ENCODE data around the gene GRPEL1. TPM values are rescaled to one million over a fixed set of nuclear protein-coding genes. Genes with fewer than 3 reads are reported as not detected.

Gene GRPEL1
- polyA plus RNA-seq, 1 of the 3 experiments (the other 2 are of a cell fraction), result 29.8 TPM

DNA sequence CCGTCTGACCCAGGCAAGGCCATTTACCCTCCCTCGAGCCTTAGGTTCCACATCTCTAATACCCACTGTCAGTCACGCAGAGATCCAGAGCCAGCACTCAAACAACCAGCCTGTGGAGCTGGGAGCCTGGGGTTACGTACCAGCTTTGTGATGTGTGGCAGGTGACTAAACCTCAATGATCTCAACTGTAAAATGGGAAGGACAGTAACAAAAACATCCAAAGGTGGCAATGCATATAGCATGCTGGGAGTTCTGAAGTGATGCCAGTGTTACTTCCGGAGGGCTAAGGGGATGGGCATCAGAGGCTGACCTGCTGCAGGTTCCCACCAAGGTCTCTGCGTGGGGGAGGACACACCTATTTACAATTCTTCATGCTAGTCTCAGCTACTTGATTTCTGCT is 6.0 kb downstream of the GRPEL1 start:
- Histone ChIP-seq H3K4me2 (no peak overlapping the region), H3K36me3 (replicated peaks in 1 of 2; ENCODE audit: control insufficient read depth in 1 of 2, insufficient read depth in 2 of 2, low read length in 1 of 2) (peaks cover 51 to 72% of the 10 kb centered on the region in 2 experiments), H3K9me2 (no peaks in the 10 kb centered on the region), H3K4me1 (ENCODE audit: control insufficient read depth in 1 of 2, insufficient read depth in 2 of 2, low read depth in 1 of 2, low read length in 1 of 2) (peaks cover 0 to 5% of the 10 kb centered on the region in 2 experiments; a peak in 2 of 4 replicates), H3K9ac (no peak overlapping the region), H3K9me3 (no peaks in the 10 kb centered on the region), H3F3A (replicated peaks; ENCODE audit: insufficient read depth) (peaks cover 23% of the 10 kb centered on the region), H3K79me2 (ENCODE audit: insufficient read depth) (peaks cover 62% of the 10 kb centered on the region), H3K27ac (ENCODE audit: low read depth in 2 of 2, low read length in 1 of 2) (no peak overlapping the region), H3K27me3 (ENCODE audit: insufficient read depth) (no peaks in the 10 kb centered on the region), H2AFZ (ENCODE audit: low read depth) (no peak overlapping the region), H4K20me1 (ENCODE audit: insufficient read depth) (peaks cover 21% of the 10 kb centered on the region), H3K4me3 (ENCODE audit: low read depth in 2 of 2, low read length in 1 of 2) (no peak overlapping the region)
- TF ChIP-seq, protein P1, sequence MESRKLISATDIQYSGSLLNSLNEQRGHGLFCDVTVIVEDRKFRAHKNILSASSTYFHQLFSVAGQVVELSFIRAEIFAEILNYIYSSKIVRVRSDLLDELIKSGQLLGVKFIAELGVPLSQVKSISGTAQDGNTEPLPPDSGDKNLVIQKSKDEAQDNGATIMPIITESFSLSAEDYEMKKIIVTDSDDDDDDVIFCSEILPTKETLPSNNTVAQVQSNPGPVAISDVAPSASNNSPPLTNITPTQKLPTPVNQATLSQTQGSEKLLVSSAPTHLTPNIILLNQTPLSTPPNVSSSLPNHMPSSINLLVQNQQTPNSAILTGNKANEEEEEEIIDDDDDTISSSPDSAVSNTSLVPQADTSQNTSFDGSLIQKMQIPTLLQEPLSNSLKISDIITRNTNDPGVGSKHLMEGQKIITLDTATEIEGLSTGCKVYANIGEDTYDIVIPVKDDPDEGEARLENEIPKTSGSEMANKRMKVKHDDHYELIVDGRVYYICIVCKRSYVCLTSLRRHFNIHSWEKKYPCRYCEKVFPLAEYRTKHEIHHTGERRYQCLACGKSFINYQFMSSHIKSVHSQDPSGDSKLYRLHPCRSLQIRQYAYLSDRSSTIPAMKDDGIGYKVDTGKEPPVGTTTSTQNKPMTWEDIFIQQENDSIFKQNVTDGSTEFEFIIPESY (IDR thresholded peaks at IDR 0.05; ENCODE audit: borderline replicate concordance, low read depth), result no peak
- no peak for TF ChIP-seq POLR2AphosphoS5 (IDR thresholded peaks at IDR 0.05; ENCODE audit: low read depth, low read length)
- TF ChIP-seq GABPA (IDR thresholded peaks at IDR 0.05; ENCODE audit: low read depth), result no peak
- TF ChIP-seq TAF1 (IDR thresholded peaks at IDR 0.05; ENCODE audit: borderline replicate concordance, low read depth, low read length), result no peak
- TF ChIP-seq, protein P2, sequence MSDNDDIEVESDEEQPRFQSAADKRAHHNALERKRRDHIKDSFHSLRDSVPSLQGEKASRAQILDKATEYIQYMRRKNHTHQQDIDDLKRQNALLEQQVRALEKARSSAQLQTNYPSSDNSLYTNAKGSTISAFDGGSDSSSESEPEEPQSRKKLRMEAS (IDR thresholded peaks at IDR 0.05; ENCODE audit: low read depth), result no peak
- no peak for TF ChIP-seq TEAD4 (IDR thresholded peaks at IDR 0.05; ENCODE audit: borderline replicate concordance, insufficient read depth)
- TF ChIP-seq, protein P3, sequence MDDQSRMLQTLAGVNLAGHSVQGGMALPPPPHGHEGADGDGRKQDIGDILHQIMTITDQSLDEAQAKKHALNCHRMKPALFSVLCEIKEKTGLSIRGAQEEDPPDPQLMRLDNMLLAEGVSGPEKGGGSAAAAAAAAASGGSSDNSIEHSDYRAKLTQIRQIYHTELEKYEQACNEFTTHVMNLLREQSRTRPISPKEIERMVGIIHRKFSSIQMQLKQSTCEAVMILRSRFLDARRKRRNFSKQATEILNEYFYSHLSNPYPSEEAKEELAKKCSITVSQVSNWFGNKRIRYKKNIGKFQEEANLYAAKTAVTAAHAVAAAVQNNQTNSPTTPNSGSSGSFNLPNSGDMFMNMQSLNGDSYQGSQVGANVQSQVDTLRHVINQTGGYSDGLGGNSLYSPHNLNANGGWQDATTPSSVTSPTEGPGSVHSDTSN (IDR thresholded peaks at IDR 0.05), result no peak
- TF ChIP-seq SIN3A (IDR thresholded peaks at IDR 0.05; ENCODE audit: borderline replicate concordance, low read depth, low read length), result no peak
- no peak for TF ChIP-seq TCF12 (IDR thresholded peaks at IDR 0.05)
- CTCF ChIA-PET, result interaction anchor here (1.3 to 3.2 kb wide), 4 partner anchors 9 to 87 kb away, joined by 4 to 19 read pairs (median 5); partner anchors contain the start of gene TADA2B
- DNase-seq, result no peak
- WGBS (ENCODE audit: low lambda C conversion rate), result 92% methylated on average over 6 of the region's 6 CpGs
- POLR2A ChIA-PET, result no interaction called here

DNA sequence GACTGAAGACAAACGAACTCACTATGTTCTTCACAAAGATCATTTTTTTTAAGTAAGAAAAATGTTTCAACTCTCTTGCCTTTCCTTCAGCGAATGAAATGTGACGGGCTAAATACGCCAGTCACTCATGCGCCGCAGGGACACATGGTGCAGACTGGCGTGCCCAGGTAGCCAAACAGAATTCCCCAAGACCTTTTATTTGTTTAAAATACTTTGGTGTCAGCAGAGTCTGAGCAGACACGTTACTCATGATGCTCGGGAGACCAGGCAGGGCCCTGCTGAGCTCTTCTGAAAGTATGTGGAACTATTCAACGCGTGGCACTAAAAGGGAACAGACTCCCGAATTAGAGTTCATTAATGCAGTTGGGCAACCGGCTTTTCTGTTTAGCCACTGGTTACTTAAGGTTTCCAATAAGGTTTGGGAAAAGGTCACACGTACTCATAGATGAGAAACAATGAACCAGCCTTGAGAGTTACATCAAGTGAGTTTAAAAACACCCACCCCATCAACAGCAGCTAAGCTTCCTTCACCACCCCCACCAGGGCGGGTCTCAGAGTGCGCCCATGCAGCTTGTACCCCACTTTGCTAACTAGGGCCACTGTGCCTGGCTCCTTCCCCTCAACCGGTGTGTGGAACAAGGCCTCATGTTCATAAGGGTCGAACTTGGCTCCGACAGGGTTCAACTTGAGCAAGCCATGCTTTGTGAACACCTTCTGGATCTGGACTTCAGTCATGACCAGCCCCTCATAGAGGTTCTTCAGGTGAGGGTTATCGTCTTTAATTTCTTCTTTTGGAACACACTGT is 7.3 kb downstream of the GRPEL1 start:
- Histone ChIP-seq H2AFZ (ENCODE audit: low read depth) (no peak overlapping the region), H3F3A (replicated peaks; ENCODE audit: insufficient read depth) (peaks cover 29% of the 10 kb centered on the region), H4K20me1 (ENCODE audit: insufficient read depth) (peaks cover 11% of the 10 kb centered on the region; the same call in 1 of the 2 replicates), H3K4me3 (ENCODE audit: low read depth in 2 of 2, low read length in 1 of 2) (no peak overlapping the region), H3K9ac (no peak overlapping the region), H3K36me3 (replicated peaks in 1 of 2; ENCODE audit: control insufficient read depth in 1 of 2, insufficient read depth in 2 of 2, low read length in 1 of 2) (peaks cover 63 to 71% of the 10 kb centered on the region in 2 experiments), H3K79me2 (ENCODE audit: insufficient read depth) (peaks cover 60% of the 10 kb centered on the region; the same call in 1 of the 2 replicates), H3K9me2 (no peaks in the 10 kb centered on the region), H3K27me3 (ENCODE audit: insufficient read depth) (no peaks in the 10 kb centered on the region), H3K9me3 (no peaks in the 10 kb centered on the region), H3K4me1 (ENCODE audit: control insufficient read depth in 1 of 2, insufficient read depth in 2 of 2, low read depth in 1 of 2, low read length in 1 of 2) (no peaks in the 10 kb centered on the region), H3K27ac (ENCODE audit: low read depth in 2 of 2, low read length in 1 of 2) (no peak overlapping the region), H3K4me2 (no peak overlapping the region)
- ChIA-PET POLR2A (interaction anchor here (0.6 kb wide), 1 partner anchor 13 kb away, joined by 3 read pairs; no protein-coding TSS in a partner anchor), CTCF (interaction anchor here (1.8 to 3.2 kb wide), 2 partner anchors 10 to 17 kb away, joined by 5 to 19 read pairs; partner anchors contain the start of gene TADA2B)
- DNase-seq, result no peak
- WGBS (ENCODE audit: low lambda C conversion rate), result 94% methylated on average over 19 of the region's 20 CpGs
- TF ChIP-seq GABPA (IDR thresholded peaks at IDR 0.05; ENCODE audit: low read depth) (no peak), RXRA (IDR thresholded peaks at IDR 0.05; ENCODE audit: borderline replicate concordance, low read depth) (no peak), SMC3 (IDR thresholded peaks at IDR 0.05; ENCODE audit: low read depth, low read length) (no peak), SIN3A (IDR thresholded peaks at IDR 0.05; ENCODE audit: borderline replicate concordance, low read depth, low read length) (no peak), NRF1 (IDR thresholded peaks at IDR 0.05; ENCODE audit: low read depth, low read length) (no peak), FOSL2 (IDR thresholded peaks at IDR 0.05; ENCODE audit: borderline replicate concordance, low read depth) (no peak), CHD2 (IDR thresholded peaks at IDR 0.05; ENCODE audit: low read length, partially characterized antibody) (no peak), GATA2 (CRISPR knock-in tag; IDR thresholded peaks at IDR 0.05) (no peak)
- TF ChIP-seq, protein P3 (IDR thresholded peaks at IDR 0.05), result no peak
- TF ChIP-seq, protein P4, sequence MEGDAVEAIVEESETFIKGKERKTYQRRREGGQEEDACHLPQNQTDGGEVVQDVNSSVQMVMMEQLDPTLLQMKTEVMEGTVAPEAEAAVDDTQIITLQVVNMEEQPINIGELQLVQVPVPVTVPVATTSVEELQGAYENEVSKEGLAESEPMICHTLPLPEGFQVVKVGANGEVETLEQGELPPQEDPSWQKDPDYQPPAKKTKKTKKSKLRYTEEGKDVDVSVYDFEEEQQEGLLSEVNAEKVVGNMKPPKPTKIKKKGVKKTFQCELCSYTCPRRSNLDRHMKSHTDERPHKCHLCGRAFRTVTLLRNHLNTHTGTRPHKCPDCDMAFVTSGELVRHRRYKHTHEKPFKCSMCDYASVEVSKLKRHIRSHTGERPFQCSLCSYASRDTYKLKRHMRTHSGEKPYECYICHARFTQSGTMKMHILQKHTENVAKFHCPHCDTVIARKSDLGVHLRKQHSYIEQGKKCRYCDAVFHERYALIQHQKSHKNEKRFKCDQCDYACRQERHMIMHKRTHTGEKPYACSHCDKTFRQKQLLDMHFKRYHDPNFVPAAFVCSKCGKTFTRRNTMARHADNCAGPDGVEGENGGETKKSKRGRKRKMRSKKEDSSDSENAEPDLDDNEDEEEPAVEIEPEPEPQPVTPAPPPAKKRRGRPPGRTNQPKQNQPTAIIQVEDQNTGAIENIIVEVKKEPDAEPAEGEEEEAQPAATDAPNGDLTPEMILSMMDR (IDR thresholded peaks at IDR 0.05), result no peak
- TF ChIP-seq, protein P2 (IDR thresholded peaks at IDR 0.05; ENCODE audit: low read depth), result no peak
- TF ChIP-seq, protein P5, sequence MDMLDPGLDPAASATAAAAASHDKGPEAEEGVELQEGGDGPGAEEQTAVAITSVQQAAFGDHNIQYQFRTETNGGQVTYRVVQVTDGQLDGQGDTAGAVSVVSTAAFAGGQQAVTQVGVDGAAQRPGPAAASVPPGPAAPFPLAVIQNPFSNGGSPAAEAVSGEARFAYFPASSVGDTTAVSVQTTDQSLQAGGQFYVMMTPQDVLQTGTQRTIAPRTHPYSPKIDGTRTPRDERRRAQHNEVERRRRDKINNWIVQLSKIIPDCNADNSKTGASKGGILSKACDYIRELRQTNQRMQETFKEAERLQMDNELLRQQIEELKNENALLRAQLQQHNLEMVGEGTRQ (IDR thresholded peaks at IDR 0.05; ENCODE audit: borderline replicate concordance, low read depth, low read length), result no peak

Measured in SK-N-SH (cell line).